Keratinocyte (primary cell): ENCODE data around the gene FGF1. TPM values are rescaled to one million over a fixed set of nuclear protein-coding genes. Genes with fewer than 3 reads are reported as not detected.

Experiments
- DNase-seq: peaks from one replicate; pipeline ENCODE4 v3.0.0-alpha.2; 2011; ENCODE audit warnings: low read depth, missing footprints, low spot score
- FAIRE-seq: peaks from 2 replicates; lab custom pipeline; 2011; peaks lifted over from hg19 to GRCh38; lab: Jason Lieb, UNC
- H2AFZ ChIP-seq: 2 replicates; pipeline ENCODE4 v1.6.0; 2012; ENCODE audit warnings: low read length, control low read depth, inconsistent platforms; ENCODE audit not compliant: control insufficient read depth
- H3K27ac ChIP-seq: 2 replicates; pipeline ENCODE4 v1.5.1; 2011; ENCODE audit warnings: low read length; ENCODE audit not compliant: control insufficient read depth, insufficient read depth
- H3K27me3 ChIP-seq: 3 replicates; pipeline ENCODE4 v1.6.0; 2011; ENCODE audit warnings: low read length; ENCODE audit not compliant: control insufficient read depth, insufficient read depth; ENCODE audit errors: extremely low read depth
- H3K36me3 ChIP-seq, 2 experiments: 2 replicates in 1 of 2; 3 replicates in 1 of 2; pipeline ENCODE4 v1.5.1; 2011; ENCODE audit warnings: low read length in 2 of 2, mild to moderate bottlenecking in 1 of 2; ENCODE audit not compliant: control insufficient read depth in 2 of 2, insufficient read depth in 2 of 2; ENCODE audit errors: extremely low read depth in 1 of 2
- H3K4me1 ChIP-seq: 3 replicates; pipeline ENCODE4 v1.5.1; 2011; ENCODE audit warnings: low read length; ENCODE audit not compliant: control insufficient read depth, insufficient read depth; ENCODE audit errors: extremely low read depth
- H3K4me2 ChIP-seq: 3 replicates; pipeline ENCODE4 v1.6.0; 2011; ENCODE audit warnings: low read depth, low read length; ENCODE audit not compliant: control insufficient read depth, insufficient read depth; ENCODE audit errors: extremely low read depth
- H3K4me3 ChIP-seq, 3 experiments: fragments of 200-600 bp in 1 of 3; sonication (generic) in 1 of 3; 2 replicates in 2 of 3; 3 replicates in 1 of 3; pipeline ENCODE4 v1.5.1; 2011 to 2016; ENCODE audit warnings: low read length in 3 of 3, mild to moderate bottlenecking in 3 of 3, control low read depth in 2 of 3, inconsistent platforms in 1 of 3, low read depth in 1 of 3, mixed read lengths in 1 of 3, mixed run types in 1 of 3, moderate library complexity in 1 of 3; ENCODE audit not compliant: control insufficient read depth in 2 of 3, insufficient read depth in 2 of 3; ENCODE audit errors: extremely low read depth in 1 of 3
- H3K79me2 ChIP-seq: 2 replicates; pipeline ENCODE4 v1.6.0; 2012; ENCODE audit warnings: low read length; ENCODE audit not compliant: control insufficient read depth, insufficient read depth
- H3K9ac ChIP-seq: 3 replicates; pipeline ENCODE4 v1.6.0; 2011; ENCODE audit warnings: low read length; ENCODE audit not compliant: control insufficient read depth, insufficient read depth; ENCODE audit errors: extremely low read depth
- H3K9me1 ChIP-seq: 3 replicates; pipeline ENCODE4 v1.6.0; 2011; ENCODE audit warnings: low read length; ENCODE audit not compliant: control insufficient read depth, insufficient read depth; ENCODE audit errors: extremely low read depth
- H3K9me3 ChIP-seq: 2 replicates; pipeline ENCODE4 v1.5.1; 2012; ENCODE audit warnings: low read depth, low read length; ENCODE audit not compliant: control insufficient read depth
- H4K20me1 ChIP-seq: 3 replicates; pipeline ENCODE4 v1.6.0; 2011; ENCODE audit warnings: low read length; ENCODE audit not compliant: control insufficient read depth, insufficient read depth; ENCODE audit errors: extremely low read depth
- CTCF ChIP-seq, 3 experiments: IDR thresholded peaks in 1 of 3; conservative IDR thresholded peaks in 1 of 3; optimal IDR thresholded peaks in 1 of 3; 2 replicates in 2 of 3; 3 replicates in 1 of 3; pipeline versions ENCODE3 to v1.5.1; 2011; ENCODE audit warnings: low read length in 3 of 3, mild to moderate bottlenecking in 3 of 3, moderate library complexity in 2 of 3, control low read depth in 1 of 3, inconsistent platforms in 1 of 3; ENCODE audit not compliant: insufficient read depth in 2 of 3; ENCODE audit errors: extremely low read depth in 1 of 3
- EZH2 ChIP-seq: IDR thresholded peaks from one replicate; pipeline ENCODE4 v1.6.1; 2012; ENCODE audit warnings: inconsistent platforms, mild to moderate bottlenecking, low read length, moderate library complexity
- dilution Hi-C: fragments of 300-500 bp; cut with MboI; formaldehyde crosslinking; loops from one replicate; pipeline ENCODE4 v1.7.0; 2020; ENCODE audit warnings: low sequenced_read_pairs; ENCODE audit not compliant: extremely low pct_ligation_motif_present
- polyA plus RNA-seq, 5 experiments: library from polyadenylated mRNA; depleted of rRNA in 3 of 5; stranded (reverse) in 3 of 5; stranded (forward) in 1 of 5; unstranded in 1 of 5; fragments of >200 nt; gene quantifications; 1 replicate in 1 of 5; 2 replicates in 3 of 5; 3 replicates in 1 of 5; pipeline versions ENCODE4 v1.2.1 to v1.2.3, GENCODE V29; 2011 to 2012; ENCODE audit warnings: missing spikeins in 2 of 5, low read depth in 1 of 5, low replicate concordance in 1 of 5

The FGF1 gene
- polyA plus RNA-seq, 1 donor (not counting 4 experiments of a cell fraction or from before 2014, with no cell fraction given): 2.4 TPM

- Histone ChIP-seq H3K4me1 (no peaks in the 10 kb centered on the region), H3K4me2 (no peak overlapping the region), H3K4me3 (no peak overlapping the region), H3K9me3 (no peaks in the 10 kb centered on the region), H3K9ac (no peak overlapping the region), H2AFZ (no peak overlapping the region), H3K9me1 (no peaks in the 10 kb centered on the region), H3K27ac (no peak overlapping the region), H4K20me1 (no peaks in the 10 kb centered on the region), H3K36me3 (no peaks in the 10 kb centered on the region), H3K79me2 (no peaks in the 10 kb centered on the region), H3K27me3 (no peaks in the 10 kb centered on the region)
- FAIRE-seq (no peak), DNase-seq (no peak)
- TF ChIP-seq CTCF (optimal IDR thresholded peaks at IDR 0.05 in 1 of 3, IDR thresholded peaks at IDR 0.05 in 1 of 3, conservative IDR thresholded peaks at IDR 0.05 in 1 of 3; ENCODE audit: extremely low read depth in 1 of 3, insufficient read depth in 2 of 3, low read length in 3 of 3) (no peak), EZH2 (no peak)
- dilution Hi-C loops: no loop called here
Observed at GRCh38 chr5:142697356-142698255, 11.7 kb upstream of the FGF1 start.

GRCh38 chr5:142696379-142696778, 10.5 kb upstream of the FGF1 start:
- H3K9me1 ChIP-seq: no peaks in the 10 kb centered on the region
- no peak overlapping the region for H3K4me3 ChIP-seq
- no peaks in the 10 kb centered on the region for H3K4me1 ChIP-seq
- DNase-seq (no peak), FAIRE-seq (no peak)
- H3K9ac ChIP-seq: no peak overlapping the region
- no peaks in the 10 kb centered on the region for H3K9me3 ChIP-seq
- H3K27me3 ChIP-seq: no peaks in the 10 kb centered on the region
- no peaks in the 10 kb centered on the region for H4K20me1 ChIP-seq
- H2AFZ ChIP-seq: no peak overlapping the region
- H3K36me3 ChIP-seq: no peaks in the 10 kb centered on the region
- H3K27ac ChIP-seq: no peak overlapping the region
- dilution Hi-C loops: no loop called here
- no peak for TF ChIP-seq CTCF (optimal IDR thresholded peaks at IDR 0.05 in 1 of 3, IDR thresholded peaks at IDR 0.05 in 1 of 3, conservative IDR thresholded peaks at IDR 0.05 in 1 of 3; ENCODE audit: extremely low read depth in 1 of 3, insufficient read depth in 2 of 3, low read length in 3 of 3)
- TF ChIP-seq EZH2: no peak
- no peaks in the 10 kb centered on the region for H3K79me2 ChIP-seq
- H3K4me2 ChIP-seq: no peak overlapping the region
